ENCODE results near the gene USP48. TPM values are rescaled to one million over a fixed set of nuclear protein-coding genes. Genes with fewer than 3 reads are reported as not detected.

USP48 gene
- total RNA-seq, 4 donors from 2014 or later, result 55.2 to 80.9 (median 61.6) TPM

DNA sequence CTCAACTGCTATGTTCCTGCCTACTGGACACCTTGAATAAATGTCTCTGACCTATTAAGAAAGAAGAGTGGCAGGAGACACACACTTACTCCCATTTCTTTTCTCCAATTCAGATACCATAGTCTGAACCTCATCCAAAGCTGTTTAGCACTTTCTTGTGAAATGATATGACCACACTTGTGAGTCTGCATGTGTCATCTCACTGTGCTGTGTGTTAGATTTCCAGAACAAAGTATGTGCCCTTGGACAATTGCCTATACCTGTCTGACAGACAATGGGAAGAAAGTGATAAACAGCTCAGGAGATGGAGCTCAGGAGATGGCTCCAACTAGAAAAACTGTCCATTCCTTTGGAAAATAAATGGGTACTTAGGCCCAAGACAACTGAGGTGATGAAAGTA lies 48.4 kb downstream of the USP48 start:
- TF ChIP-seq, protein P1, sequence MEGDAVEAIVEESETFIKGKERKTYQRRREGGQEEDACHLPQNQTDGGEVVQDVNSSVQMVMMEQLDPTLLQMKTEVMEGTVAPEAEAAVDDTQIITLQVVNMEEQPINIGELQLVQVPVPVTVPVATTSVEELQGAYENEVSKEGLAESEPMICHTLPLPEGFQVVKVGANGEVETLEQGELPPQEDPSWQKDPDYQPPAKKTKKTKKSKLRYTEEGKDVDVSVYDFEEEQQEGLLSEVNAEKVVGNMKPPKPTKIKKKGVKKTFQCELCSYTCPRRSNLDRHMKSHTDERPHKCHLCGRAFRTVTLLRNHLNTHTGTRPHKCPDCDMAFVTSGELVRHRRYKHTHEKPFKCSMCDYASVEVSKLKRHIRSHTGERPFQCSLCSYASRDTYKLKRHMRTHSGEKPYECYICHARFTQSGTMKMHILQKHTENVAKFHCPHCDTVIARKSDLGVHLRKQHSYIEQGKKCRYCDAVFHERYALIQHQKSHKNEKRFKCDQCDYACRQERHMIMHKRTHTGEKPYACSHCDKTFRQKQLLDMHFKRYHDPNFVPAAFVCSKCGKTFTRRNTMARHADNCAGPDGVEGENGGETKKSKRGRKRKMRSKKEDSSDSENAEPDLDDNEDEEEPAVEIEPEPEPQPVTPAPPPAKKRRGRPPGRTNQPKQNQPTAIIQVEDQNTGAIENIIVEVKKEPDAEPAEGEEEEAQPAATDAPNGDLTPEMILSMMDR (IDR thresholded peaks at IDR 0.05; ENCODE audit: low read depth), result no peak

DNA sequence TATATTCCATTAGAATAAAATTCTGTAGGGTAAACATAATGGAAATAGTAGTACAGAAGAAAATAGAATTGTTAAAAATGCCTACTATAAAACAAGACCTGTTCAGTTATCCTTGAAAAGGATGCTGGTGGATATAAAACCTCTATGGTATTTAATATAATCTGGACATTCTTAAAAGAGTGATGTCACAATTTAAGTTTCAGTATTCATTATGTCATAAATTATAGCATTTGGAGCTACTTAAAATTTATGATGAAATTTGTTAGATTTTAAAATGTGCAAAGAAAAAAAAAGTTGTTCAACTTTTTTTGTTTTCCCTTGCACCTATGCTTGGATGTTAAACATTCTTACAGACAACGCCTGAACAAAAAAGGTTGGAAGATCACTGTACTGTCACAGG lies 50.3 kb downstream of the USP48 start:
- TF ChIP-seq, protein P1 (IDR thresholded peaks at IDR 0.05; ENCODE audit: low read depth), result no peak

DNA sequence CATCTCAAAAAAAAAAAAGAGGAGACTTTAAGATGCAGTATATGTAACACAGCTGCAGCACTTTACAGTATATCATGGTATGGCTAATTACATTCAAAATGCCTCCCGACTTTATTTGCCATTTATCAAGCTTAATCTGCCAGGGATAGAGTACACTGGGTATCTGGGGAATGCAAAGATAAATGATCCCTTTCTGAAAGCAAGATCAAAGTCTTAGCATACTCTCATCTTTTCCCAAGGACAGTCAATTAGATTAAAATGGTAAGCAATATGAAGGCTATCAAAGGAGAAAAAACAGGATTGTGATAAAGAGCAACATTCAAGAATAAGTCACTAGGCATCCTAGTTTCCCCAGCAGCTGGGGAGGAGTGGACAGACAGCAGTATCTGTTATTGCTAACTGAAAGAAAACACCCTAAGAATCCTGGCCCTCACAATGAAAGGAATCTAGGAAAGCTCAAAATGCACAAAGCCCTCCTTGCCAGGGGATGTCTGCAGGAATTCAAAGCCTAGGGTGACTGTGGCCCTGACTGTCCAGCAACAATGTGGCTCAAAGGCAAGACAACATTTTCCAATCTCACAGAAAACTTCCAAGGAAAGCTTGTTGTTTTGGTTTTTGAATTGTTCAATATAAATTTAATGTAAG lies 57.1 kb downstream of the USP48 start:
- TF ChIP-seq, protein P1 (IDR thresholded peaks at IDR 0.05; ENCODE audit: low read depth), result no peak

DNA sequence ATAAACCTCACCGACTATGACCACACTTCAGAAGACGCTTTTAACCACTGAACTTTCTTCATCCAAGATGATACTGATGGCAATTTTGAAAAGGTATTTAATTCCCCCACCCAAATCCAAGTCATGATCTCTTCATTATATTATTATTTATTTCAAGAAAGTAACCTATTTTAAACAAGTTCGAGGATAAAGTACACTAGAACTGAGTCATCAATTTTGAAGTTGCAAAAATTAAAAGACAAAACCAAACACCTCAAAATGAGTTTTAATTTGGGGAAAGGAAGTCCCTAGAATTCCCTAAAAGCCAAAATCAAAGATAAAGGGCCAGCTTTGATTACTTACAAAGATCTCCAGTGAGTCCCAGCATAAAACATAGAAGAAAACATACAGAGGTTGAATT lies 58.4 kb downstream of the USP48 start:
- TF ChIP-seq, protein P1 (IDR thresholded peaks at IDR 0.05; ENCODE audit: low read depth), result no peak

DNA sequence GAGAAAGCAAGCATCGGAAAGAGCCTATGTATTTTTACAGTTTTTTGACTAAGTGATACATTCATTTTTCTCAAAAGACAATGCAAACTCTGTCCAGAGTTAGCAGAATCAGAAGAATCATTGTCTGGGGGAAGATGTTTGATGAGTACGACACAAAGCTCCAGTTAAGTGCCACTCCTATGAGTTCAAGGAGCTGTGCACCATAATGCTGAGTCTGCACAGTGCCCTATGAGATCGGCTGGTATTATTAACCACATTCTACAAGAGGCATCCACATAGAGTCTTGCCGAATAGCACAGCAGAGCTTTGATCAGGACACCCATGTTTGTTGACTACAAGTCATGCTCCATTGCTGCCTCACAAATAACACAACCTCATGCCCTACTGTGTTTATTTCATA lies 58.9 kb downstream of the USP48 start:
- TF ChIP-seq, protein P1 (IDR thresholded peaks at IDR 0.05; ENCODE audit: low read depth), result no peak

DNA sequence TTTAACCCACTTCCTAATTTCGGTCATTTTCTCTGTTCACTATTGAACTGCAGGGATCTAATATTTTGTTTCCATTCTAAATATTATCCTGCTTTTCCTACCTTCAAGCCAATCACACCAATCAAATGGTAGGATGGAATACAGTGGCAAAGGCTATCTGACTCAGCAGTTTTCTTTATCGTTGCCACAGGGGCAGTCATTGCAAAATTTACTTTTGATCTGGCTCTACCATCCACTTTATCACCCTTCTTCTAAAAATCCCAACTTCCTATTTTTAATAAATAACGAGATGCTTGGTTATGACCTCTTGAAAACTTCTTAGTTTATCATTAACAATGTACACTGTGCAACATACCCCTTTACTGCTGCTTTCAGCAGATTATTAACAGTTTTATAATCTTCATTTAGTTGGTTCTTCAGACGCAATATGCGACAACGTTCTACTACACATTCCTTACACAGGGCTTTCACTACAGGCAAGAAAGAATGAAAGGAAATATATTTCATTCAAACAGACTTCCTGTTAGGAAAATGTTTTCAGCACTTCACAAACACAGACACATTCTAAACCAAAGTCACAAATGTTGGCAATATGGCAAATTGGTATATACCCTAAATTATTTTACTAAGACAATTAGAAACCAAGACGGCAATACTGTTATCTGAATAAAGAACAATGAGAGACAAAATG lies 61.5 kb downstream of the USP48 start:
- TF ChIP-seq, protein P1 (IDR thresholded peaks at IDR 0.05; ENCODE audit: low read depth), result no peak

DNA sequence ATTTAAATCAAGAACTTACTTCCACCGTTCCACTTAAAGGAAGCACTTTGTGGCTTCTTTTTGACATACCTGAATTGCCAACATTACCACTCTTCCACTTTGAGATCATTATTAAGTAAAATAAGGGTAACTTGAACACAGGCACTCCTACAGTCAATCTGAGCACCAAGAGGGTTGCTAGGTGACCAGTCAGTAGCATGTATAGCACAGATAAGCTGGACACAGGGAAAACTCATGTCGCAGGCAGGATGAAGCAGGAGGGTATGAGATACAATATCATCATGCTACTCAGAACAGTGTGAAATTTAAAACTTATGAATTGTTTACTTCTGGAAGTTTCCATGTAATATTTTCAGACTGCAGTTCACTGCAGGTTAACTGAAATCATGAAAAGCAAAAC lies 66.8 kb downstream of the USP48 start:
- TF ChIP-seq, protein P1 (IDR thresholded peaks at IDR 0.05; ENCODE audit: low read depth), result no peak
